HEK293T (cell line): ENCODE measurements around the gene UEVLD.

Source experiments
- CTCF ChIA-PET: fragments of 350-600 bp; formaldehyde crosslinking; extraction: SDS; loops from one replicate; lab custom pipeline; 2021; ENCODE audit warnings: antibody characterized with exemption, inconsistent platforms; lab: Yijun Ruan, JAX
- POLR2A ChIA-PET: fragments of 350-600 bp; formaldehyde crosslinking; extraction: SDS; loops from one replicate; lab custom pipeline; 2020; ENCODE audit warnings: antibody characterized with exemption, inconsistent platforms; lab: Yijun Ruan, JAX
- DNase-seq: peaks from one replicate; pipeline ENCODE4 v3.0.0; 2012; ENCODE audit warnings: mixed read lengths; ENCODE audit errors: extremely low spot score
- ARNT ChIP-seq: fragments of 450-650 bp; IDR thresholded peaks from 2 replicates; pipeline ENCODE4 v1.6.1; 2017; ENCODE audit warnings: mild to moderate bottlenecking
- BHLHE40 ChIP-seq: fragments of 450-650 bp; IDR thresholded peaks from 2 replicates; pipeline ENCODE4 v1.6.1; 2016; ENCODE audit warnings: mild to moderate bottlenecking, moderate library complexity, borderline replicate concordance
- CTBP1 ChIP-seq: fragments of 450-650 bp; IDR thresholded peaks from 2 replicates; pipeline ENCODE4 v1.6.1; 2016; ENCODE audit warnings: borderline replicate concordance
- ELF4 ChIP-seq: fragments of 450-650 bp; IDR thresholded peaks from 2 replicates; pipeline ENCODE4 v1.6.1; 2017; ENCODE audit warnings: antibody characterized with exemption
- FOXA1 ChIP-seq: fragments of 450-650 bp; IDR thresholded peaks from 2 replicates; pipeline ENCODE4 v1.6.1; 2016; ENCODE audit warnings: mild to moderate bottlenecking
- FOXK2 ChIP-seq: fragments of 450-650 bp; IDR thresholded peaks from 2 replicates; pipeline ENCODE4 v1.6.1; 2016; ENCODE audit warnings: mild to moderate bottlenecking
- FOXM1 ChIP-seq: fragments of 450-650 bp; IDR thresholded peaks from 2 replicates; pipeline ENCODE4 v1.6.1; 2017; ENCODE audit warnings: mild to moderate bottlenecking, borderline replicate concordance
- HDGF ChIP-seq: fragments of 450-650 bp; IDR thresholded peaks from 2 replicates; pipeline ENCODE4 v1.6.1; 2017; ENCODE audit warnings: antibody characterized with exemption, borderline replicate concordance
- L3MBTL2 ChIP-seq: fragments of 450-650 bp; conservative IDR thresholded peaks from 2 replicates; pipeline ENCODE4 v1.6.1; 2016; ENCODE audit warnings: mild to moderate bottlenecking
- LEF1 ChIP-seq: fragments of 450-650 bp; IDR thresholded peaks from 2 replicates; pipeline ENCODE4 v1.6.1; 2017; ENCODE audit warnings: mild to moderate bottlenecking, borderline replicate concordance
- NFRKB ChIP-seq: fragments of 450-650 bp; IDR thresholded peaks from 2 replicates; pipeline ENCODE4 v1.6.1; 2016; ENCODE audit warnings: mild to moderate bottlenecking, moderate library complexity
- SP1 ChIP-seq: fragments of 450-650 bp; IDR thresholded peaks from 2 replicates; pipeline ENCODE4 v1.6.1; 2017
- SUZ12 ChIP-seq: fragments of 450-650 bp; IDR thresholded peaks from 2 replicates; pipeline ENCODE4 v1.6.1; 2016; ENCODE audit warnings: mild to moderate bottlenecking
- TARDBP ChIP-seq: fragments of 450-650 bp; IDR thresholded peaks from 2 replicates; pipeline ENCODE4 v1.6.1; 2016
- ZNF384 ChIP-seq: fragments of 450-650 bp; IDR thresholded peaks from 2 replicates; pipeline ENCODE4 v1.6.1; 2016
- TF ChIP-seq, protein P1 (sequence below): fragments of 450-650 bp; IDR thresholded peaks from 2 replicates; pipeline ENCODE4 v1.6.1; 2016

Gene UEVLD

DNA sequence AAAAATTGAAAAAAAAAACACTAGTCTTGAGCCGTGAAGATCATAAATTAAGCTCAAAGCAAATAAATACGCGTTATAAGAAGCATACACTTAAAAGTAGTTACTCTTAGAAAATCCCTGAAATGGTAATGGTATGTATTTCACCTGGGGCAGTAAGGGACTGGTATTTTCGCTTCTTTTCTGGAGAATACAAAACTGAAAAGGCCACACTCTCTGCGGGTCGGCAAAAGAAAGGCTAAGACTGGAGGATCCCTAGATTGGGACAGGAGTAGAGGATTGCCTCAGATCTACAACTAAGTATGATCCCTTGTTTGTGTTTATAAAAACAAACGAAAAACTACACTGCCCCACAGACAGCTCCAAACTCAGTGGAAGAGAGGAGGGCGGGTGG is 62.4 kb downstream of the UEVLD start:
- POLR2A ChIA-PET, result interaction anchor here (0.5 to 2.5 kb wide), 16 partner anchors 8 to 539 kb away, joined by 3 to 22 read pairs (median 4); partner anchors contain the start of genes HPS5, LDHA, SPTY2D1 and UEVLD

DNA sequence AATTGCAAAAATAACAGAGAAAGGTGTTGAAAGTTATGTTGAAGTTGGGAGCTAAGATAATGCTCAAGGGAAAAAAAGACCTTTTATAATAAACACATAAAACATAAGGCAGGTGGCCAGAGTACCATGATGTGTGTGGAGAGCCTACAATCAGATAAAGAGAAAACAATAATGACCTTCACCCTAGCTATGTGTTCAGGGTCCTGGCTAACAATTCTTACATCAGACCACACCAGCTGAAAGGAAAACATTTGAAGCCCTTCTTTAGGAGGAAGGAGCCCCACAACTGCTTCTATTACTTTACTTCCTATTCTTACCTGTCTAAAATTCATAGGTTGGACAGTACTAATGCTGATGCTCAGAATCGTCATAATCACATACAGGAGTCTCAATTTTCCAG is 64.3 kb downstream of the UEVLD start:
- TF ChIP-seq BHLHE40 (no peak), FOXA1 (no peak), L3MBTL2 (no peak), TARDBP (no peak), FOXM1 (no peak), LEF1 (no peak), CTBP1 (no peak), SUZ12 (no peak), SP1 (no peak), ARNT (no peak), NFRKB (no peak), ELF4 (no peak), FOXK2 (no peak)
- TF ChIP-seq, protein P1, sequence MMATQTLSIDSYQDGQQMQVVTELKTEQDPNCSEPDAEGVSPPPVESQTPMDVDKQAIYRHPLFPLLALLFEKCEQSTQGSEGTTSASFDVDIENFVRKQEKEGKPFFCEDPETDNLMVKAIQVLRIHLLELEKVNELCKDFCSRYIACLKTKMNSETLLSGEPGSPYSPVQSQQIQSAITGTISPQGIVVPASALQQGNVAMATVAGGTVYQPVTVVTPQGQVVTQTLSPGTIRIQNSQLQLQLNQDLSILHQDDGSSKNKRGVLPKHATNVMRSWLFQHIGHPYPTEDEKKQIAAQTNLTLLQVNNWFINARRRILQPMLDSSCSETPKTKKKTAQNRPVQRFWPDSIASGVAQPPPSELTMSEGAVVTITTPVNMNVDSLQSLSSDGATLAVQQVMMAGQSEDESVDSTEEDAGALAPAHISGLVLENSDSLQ, result no peak
- no peak for DNase-seq
- CTCF ChIA-PET, result no interaction called here
- POLR2A ChIA-PET, result no interaction called here

More for the DNA sequence above, 62.4 kb downstream of the UEVLD start:
- no peak for DNase-seq
- CTCF ChIA-PET, result no interaction called here
- TF ChIP-seq, protein P1, result no peak
- TF ChIP-seq FOXA1, result no peak
- no peak for TF ChIP-seq L3MBTL2
- TF ChIP-seq HDGF, result no peak
- TF ChIP-seq FOXM1, result no peak
- TF ChIP-seq ELF4, result no peak
- TF ChIP-seq SP1, result no peak
- TF ChIP-seq LEF1, result no peak
- no peak for TF ChIP-seq BHLHE40
- no peak for TF ChIP-seq TARDBP
- TF ChIP-seq FOXK2, result no peak
- TF ChIP-seq NFRKB, result no peak
- TF ChIP-seq ARNT, result no peak
- TF ChIP-seq ZNF384, result no peak
- TF ChIP-seq SUZ12, result no peak
- no peak for TF ChIP-seq CTBP1

DNA sequence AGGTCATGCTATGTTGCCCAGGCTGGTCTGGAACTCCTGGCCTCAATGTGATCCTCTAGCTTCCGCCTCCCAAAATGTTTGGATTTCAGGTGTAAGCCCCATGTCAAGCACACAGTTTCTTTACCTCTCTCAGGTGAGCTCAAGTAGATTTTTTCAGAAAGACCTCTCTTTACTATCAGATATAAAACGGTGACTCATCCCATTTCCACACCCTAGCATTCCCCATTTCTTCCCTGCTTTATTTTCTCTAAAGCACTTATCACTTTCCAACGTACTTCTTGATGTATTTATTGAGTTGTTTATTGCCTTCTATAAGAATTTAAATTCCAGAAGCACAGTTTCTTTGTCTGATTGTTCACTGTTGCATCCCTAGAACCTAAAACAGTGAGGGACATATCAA is 65.5 kb downstream of the UEVLD start:
- no peak for DNase-seq
- ChIA-PET POLR2A (interaction anchor here (0.6 kb wide), 1 partner anchor 235 kb away, joined by 3 read pairs; no protein-coding TSS in a partner anchor), CTCF (no interaction called here)
- no peak for TF ChIP-seq NFRKB

DNA sequence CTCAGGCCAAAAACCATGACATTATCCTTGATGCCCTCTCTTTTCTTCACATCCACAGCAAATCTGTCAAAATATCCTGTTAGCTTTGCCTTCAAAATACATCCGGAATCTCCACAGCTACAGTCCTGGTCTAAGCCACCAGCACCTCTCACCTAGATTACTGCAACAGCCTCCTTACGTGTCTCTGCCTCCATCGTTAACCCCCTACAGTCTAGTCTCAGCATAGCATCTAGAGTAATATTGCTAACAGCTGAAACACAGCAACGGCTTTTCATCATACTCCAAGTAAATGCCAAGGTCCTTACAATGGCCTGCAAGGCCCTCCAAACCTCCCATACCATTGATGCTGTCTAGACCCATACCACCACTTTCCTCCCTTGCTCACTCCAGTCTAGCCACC is 66.1 kb downstream of the UEVLD start:
- TF ChIP-seq SP1 (no peak), ZNF384 (no peak), BHLHE40 (no peak), ELF4 (no peak), SUZ12 (no peak), TARDBP (no peak), NFRKB (no peak), HDGF (no peak), CTBP1 (no peak), FOXK2 (no peak), ARNT (no peak), LEF1 (no peak), FOXA1 (no peak), FOXM1 (no peak), L3MBTL2 (no peak)
- TF ChIP-seq, protein P1, result no peak
- peak; percentile 26 for DNase-seq
- POLR2A ChIA-PET, result no interaction called here
- CTCF ChIA-PET, result no interaction called here

DNA sequence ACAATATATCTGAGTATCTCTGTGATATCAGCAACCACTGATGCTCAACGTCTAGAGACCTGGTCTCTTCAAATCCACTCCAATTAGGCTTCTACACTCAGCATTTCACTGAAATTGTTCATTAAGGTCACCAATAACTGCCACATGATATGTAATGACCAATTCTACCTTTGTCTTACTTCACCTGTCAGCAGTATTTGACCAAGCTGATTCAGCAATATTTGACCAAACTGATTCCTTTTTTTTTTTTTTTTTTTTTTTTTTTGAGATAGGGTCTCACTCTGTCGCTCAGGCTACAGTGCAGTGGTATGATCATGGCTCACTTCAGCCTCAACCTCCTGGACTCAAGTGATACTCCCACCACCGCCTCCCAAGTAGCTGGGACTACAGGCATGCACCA is 67.4 kb downstream of the UEVLD start:
- TF ChIP-seq ARNT (no peak), FOXM1 (no peak), BHLHE40 (no peak), ELF4 (no peak), L3MBTL2 (no peak), HDGF (no peak), LEF1 (no peak), FOXA1 (no peak), NFRKB (no peak), CTBP1 (no peak), SP1 (no peak), SUZ12 (no peak), TARDBP (no peak), FOXK2 (no peak), ZNF384 (no peak)
- TF ChIP-seq, protein P1, result no peak
- CTCF ChIA-PET, result interaction anchor here (0.7 kb wide), 1 partner anchor 190 kb away, joined by 3 read pairs; no protein-coding TSS in a partner anchor
- no peak for DNase-seq
- POLR2A ChIA-PET, result interaction anchor here (0.6 kb wide), 1 partner anchor 116 kb away, joined by 3 read pairs; no protein-coding TSS in a partner anchor
